OCI-M1 (cell line): ENCODE data around the gene C11orf71.
A peak's percentile ranks its signal among the peaks of the same experiment; 100 is the strongest.

Experiments
- DNase-seq: peaks from one replicate; lab custom pipeline; 2025; lab: John Stamatoyannopoulos, UW

C11orf71 gene

DNA sequence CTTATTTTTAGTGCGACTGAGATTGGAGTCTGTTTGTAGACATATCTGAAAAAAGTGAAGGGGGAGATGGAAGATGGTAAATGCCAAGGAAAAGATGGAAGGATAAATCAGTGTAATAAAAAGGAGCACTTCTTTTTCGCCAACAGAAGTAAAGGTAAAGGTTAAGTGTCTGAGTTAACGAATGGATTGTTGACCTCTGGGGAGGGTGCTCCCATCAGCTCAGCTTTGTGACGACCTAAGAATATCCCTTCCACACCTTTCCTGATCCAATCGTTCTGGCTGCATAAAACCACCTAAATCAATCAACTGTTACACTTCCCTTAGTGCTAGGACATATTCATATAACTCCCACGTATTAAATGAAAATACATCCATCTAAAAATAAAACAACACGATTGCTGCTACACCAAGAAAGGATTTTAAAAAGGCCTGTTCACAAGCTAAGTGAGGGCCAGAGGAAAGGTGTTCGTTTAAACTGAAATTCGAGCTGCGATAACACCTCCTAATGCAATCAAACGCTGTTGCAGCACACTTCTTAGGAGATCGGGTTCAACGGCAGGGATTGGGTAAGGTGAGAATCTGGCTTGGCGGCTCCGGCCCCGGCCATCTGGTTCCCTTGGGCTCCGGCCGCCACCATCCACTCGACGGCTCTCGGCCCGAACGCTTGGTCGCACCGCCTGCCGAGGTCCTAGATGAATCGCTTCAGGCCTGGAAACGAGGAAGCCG lies 658 bp downstream of the C11orf71 start:
- peak; percentile 75 for DNase-seq

DNA sequence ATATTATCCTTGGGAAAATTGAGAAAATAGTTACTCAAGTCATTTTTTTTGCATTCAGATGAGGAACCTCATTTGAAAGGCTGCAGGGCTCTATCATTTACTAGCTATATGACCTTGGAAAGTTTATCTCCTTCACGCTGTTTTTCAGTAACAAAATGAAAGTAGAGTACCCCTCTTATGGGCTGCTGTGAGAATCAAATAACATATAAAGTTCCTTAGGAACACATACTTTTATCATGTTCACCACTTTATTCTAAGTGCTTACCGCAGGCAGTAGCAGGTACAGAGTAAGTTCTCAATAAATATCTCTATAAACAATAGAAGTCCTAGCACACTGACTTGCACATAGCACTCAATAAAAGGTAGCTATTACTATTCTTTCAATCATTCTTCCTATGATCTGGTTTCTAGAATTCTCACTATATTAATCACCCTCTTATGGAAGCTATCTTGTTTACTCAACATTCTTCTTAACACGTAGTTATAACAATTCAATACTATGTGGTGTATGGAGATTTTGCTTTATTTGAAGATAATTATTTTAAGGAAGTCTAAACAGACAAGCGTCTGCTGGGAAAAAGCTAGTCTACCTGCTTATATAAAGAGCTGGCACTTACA lies 1.9 kb downstream of the C11orf71 start:
- no peak for DNase-seq

DNA sequence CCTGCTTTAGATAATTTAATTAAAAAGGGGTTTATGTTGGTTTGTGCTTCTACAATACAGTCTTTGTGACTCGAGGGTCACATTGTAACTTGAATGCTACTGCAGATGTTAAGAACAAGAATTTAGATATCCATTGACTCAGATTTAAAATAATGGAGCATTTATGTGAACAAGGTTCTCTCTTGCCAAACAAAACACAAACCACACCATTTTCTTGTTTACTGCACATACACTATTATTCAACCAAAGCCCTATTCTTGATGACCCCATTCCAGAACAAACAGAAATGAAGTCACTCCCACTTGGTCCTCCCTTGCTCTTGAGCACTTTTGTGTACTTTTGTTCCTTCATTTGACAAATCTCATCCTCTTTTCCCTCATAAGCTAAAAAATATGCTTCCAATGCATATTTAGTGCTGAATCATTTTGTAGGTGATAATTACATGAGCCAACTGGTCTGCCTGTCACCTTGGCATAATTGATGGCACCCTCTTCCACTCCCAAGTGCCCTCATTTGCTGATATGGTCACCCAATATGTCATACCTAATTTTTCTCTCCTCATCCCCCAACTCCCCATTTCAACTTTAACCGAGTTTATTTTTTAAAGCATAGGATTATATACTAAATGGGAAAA lies 2.8 kb downstream of the C11orf71 start:
- peak; percentile 27 for DNase-seq

DNA sequence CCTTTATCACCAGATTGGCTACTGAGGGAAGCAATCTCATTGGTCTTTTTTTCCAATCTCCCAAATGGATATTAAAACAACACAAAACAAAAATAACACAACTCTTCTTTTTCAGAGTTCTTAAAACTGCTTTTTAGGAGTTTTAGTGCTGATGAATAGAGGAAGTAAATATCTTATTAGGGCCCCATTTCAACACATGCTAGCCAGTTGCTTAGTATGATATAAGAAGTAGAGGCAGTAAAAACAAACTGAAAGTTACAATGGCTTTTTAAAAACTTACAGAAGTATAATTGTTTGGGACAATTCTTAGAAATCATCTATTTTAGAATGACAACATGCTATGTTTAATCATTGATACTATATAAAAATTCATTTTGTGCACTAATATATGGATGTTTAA lies 3.4 kb downstream of the C11orf71 start:
- peak; percentile 25 for DNase-seq

DNA sequence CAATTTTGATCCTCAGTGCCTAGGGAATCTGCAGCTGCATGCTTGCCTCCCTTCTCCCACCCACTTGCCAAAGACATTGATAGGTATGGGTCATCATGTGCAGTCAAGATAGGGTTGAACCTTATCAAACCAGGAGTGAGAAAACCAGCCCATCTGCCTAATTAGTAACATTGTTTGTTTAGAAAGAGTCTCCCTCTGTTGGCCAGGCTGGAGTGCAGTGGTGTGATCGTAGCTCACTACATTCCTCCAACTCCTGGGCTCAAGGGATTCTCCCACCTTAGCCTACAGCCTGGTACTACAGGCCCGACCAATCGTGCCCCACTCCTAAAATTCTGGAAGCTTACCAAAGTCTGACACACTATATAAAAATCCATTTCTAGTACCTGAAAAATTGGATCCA lies 4.6 kb downstream of the C11orf71 start:
- DNase-seq = peak; percentile 56

DNA sequence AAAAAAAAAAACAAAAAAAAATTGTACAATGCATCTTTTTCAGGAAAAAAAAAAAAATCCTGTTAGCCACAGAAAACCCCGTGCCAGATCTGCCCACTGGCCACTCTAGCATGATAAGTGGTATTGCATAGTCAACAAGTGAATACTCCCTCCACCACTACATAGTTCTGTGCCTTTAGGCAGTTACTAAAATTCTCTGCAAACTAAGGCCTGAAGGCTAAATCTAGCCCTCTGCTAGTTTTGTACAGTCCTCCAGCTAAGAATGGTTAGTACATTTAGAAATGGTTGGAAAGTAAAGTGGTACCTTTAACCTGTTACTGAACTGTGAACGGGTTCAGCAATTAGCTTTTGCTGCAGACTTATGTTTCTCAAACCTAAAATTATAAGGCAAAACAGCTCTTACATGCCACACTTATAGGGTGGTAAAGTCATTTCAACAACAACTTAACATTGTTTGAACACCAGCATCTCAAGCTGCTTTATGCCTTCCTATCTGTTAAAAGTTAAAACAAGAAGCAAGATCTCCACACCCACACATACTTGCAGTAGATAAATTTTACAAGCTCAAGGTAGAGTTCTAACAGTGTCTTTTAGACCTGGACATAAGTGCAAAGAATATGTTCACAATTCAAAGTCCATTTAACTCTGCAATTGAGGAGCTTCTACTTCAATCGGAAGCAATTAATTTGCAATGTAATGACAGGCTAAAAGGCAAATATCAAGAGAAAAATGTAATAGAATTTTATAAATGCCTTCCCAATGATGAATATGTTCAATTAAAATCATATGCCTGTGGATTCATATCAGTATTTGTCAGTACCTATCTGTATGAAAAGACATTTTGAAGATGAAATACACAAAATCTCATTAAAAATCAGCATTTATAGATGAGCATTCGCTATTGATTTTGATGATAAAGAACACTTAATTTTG lies 7.3 kb downstream of the C11orf71 start:
- no peak for DNase-seq

DNA sequence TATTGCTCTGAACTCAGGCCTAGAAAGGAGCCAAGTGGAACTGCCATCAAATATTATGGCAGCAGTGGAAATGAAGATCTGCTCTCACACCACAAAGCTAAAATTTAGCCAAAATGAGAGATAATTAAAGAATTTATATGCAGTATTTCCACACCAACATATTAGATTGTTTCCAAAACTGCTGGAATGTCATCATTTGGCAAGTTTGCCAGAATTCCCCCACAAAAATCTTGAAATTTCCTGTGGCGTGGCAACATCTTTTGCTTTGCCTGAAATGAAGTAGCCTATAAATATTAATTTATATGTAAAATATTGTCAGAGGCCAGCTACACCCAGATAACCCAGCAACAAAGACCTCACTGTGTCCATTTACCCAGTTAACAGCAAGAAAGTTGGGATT lies 13.8 kb downstream of the C11orf71 start:
- no peak for DNase-seq

DNA sequence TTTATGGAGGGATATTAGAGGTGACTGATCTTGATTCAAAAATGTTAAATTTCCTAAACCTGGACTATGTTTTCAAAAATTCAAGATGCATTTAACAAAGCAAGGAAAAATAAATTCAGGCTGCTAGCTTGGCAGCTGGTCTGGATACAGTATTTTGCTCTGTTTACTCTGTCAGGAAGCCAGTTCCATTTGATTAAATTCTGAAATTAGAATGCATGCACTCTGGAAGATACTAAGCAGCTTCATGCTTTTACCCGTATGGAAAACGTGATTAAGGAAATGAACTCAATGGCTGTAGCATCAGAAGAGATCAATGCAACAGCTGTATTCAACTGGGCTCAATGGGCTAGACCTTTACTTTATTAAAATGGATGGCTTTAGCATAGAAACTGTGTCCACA lies 14.2 kb downstream of the C11orf71 start:
- DNase-seq = no peak

DNA sequence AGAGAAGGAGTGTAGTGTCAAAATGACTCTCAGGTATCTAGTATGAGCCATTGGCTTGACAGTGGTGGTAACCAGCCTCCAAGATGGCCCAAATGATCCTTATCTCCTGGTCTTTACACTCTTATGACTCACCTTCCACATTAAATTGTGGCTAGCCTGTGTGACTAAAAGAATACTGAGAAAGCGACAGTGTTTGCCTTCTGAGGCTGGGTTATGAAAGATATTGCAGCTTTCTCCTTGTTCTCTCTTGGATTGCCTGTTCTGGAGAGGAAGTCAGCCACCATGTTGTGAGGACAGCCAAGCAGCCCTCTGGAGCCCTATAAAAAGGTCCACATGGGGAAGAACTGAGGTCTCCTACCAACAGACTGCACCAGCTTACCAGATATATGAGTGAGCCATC lies 15.8 kb downstream of the C11orf71 start:
- peak; percentile 23 for DNase-seq

DNA sequence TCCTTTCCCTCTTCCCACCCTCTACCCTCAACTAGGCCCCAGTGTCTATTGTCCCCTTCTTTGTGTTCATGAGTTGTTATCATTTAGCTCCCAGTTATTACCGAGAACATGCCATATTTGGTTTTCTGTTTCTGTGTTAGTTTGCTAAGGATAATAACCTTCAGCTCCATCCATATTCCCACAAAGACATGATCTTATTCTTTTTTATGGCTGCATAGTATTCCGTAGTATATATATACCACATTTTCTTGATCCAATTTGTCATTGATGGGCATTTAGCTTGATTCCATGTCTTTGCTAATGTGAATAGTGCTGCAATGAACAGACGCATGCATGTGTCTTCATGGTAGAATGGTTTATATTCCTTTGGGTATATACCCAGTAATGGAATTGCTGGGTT lies 17.8 kb downstream of the C11orf71 start:
- no peak for DNase-seq

DNA sequence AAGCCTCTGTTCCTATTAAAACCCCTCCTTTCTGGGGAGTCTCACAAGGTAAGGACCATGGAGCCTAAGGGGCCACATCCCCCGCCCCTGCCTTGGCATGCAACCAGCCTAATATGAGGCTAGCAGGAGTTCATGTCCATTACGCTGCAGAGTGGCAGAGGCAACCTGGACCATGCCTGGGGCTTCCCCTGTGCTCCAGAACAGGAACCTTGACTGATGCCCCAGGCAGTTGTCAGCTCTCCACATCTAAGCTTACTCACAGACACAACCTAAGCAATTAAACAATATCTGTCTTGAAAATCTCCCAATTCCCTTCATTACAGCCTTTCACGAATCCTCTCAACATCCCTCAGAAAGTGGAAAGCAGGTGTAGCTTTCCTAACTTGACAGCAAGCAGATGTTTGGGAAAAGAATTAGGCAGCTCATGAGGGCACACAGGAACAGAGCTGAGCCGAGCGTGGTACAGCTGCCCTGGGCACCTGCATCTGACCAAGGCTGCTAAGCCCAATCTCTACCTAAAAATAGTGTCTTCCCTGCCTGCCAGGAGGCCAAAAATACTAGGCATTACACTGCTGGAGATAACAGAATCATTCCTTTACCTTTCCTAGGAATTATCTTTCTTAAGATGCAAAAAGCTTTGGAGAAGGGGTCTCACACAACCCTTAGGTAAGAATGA lies 20.8 kb downstream of the C11orf71 start:
- DNase-seq = no peak

DNA sequence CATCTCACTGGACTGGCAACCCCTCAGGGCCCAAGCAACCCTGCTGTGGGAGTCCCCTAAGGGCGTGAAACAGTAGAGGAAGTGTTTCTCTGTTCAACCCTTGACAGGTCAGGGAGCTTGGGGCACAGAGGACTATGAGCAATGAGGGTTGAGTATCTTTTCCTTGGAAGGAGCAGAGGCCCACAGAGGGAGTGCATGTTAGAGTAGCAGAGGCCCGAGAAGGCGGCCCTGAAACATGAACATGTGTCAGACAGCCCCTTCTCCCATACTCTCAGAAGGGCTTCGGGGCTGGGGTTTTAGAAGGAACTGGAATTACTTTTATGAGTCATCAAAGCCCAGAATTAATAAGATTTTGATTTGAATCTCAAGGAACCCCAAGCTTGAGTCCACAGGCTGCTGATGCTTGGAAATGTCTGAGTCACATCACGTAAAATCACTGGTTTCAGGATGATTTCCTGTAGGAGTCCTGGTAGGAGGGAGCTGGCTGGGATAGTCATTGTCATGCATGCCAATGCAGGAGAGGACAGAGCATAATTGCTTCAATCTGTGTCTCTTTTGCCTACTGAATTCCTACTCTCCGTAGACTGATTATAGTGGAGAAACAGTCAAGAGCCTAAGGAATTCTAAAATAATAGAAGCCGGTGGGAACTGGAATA lies 22.6 kb downstream of the C11orf71 start:
- DNase-seq = no peak

DNA sequence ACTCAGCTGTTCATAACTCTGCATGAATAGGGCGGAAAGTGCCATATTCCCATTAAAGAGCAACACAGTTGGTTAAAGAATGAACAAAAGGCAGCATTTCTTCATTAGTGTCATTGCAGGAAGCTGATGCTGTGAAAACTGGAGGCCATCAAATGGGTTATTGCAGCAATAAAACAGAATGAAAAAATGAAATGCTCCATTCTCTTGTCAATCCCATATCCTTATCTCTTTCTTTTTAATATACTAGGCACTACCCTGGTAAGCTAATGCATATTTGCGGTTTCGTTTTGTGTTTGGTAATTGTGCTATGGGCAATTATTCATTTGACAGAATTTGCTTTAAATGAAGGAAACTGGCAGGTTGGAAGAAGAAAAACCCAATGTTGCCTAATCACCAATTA lies 25.3 kb downstream of the C11orf71 start:
- no peak for DNase-seq

DNA sequence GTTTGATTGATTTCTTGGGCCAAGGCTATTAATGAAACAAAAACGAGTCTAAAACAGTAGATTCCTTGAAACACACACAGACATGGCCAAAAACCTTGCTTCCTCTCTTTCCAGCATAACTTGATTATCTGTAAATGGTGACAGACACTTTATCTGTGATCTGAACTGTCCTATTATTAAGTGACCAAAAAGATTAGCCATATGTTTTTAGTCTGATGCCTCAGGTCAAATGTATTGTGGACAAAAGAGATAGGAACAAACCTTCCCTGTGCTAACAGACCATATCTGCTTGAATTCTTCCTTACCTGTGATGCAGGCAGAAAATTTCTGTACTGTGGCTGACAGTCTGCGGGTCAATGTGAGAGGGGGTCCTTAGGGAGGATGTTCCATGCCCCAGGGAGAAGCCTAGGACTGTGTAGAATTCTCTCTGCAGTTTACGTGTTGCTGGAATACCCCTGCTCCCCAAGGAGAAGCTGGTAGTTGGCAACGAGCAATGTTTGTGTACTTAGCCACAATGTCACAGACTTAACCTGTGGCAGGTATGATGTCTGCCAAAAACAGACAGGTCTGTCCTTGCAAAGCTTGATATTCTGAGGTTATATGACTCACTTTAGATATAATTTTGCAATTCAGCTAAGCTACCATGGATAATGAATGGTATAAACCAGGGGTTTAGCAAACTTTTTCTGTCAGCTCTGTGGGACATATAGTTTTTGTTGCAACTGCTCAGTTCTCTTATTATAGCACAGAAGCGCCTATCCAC lies 31.2 kb downstream of the C11orf71 start:
- DNase-seq = no peak

DNA sequence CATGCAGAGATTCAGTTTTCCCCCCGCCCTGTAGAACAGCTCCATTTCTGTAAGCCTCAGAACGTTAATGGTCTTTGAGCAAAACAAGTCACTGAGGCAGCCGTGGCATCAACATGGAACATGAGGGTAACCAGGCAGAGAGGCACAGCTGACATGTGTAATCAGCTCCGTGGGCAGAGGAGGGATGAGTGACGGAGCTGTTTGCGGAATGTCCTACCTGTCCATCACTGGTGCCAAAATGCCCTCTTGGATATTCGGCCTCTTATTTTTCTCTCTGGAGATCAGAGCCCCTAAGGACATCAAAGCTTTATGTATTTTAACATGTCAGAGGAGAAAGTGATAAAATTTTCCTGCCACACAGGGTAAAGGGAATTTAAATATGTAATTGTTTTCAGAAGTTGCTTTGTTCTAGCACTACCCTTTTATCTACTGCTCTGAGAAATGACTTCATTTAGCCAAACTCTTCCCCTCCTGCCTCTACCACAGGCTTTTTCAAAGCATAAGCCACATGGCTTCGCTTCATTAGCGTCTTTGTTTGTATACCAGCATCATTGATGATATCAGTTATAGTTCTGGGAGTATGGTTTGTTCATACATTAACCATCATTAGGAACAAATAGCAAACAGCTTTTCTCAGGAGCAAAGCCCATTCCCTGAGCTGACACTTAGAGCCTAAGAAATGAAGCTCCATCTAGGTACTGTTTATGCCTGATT lies 32.9 kb downstream of the C11orf71 start:
- DNase-seq = no peak

DNA sequence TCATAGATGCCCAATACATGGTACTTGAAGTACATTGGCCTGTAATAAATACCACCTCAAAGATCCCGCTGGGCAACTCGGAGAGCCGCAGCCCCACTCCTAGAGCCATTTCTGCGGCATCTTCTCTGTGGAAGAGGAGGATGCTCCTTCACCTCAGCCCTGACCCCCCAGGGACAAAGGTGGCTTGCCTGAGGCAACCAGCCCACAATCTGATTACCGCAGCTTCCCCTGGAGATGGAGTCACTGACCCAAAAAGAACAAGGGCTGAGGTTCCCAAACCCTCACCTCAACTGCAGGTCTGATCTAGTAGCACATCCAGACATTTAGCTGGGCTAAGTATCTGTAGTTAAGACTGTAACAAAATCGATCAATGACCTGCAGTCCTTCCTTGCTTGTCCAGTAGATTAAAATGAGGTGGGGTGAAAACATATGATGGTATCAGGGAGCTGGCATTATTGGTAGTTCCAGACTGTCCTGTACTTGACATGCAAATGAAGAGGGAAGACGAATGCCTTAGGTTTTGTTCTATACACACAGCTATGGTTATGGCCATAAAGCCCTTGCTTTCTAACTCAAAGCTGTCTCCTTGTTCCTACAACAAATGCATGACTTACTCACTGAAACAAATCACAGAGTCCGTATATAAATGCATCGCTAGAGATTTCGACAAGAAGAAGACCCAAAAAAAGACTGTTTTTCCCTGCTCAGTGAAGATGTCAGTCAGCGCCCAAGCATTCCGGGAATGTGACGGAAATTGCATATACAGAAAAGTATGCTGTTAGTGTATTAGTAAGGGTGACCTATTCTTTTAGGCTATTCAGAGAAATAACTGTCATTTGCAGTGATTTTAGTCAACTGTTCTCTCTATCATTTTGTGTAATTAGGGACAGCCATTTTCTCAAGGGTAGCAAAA lies 33.7 kb downstream of the C11orf71 start:
- no peak for DNase-seq

DNA sequence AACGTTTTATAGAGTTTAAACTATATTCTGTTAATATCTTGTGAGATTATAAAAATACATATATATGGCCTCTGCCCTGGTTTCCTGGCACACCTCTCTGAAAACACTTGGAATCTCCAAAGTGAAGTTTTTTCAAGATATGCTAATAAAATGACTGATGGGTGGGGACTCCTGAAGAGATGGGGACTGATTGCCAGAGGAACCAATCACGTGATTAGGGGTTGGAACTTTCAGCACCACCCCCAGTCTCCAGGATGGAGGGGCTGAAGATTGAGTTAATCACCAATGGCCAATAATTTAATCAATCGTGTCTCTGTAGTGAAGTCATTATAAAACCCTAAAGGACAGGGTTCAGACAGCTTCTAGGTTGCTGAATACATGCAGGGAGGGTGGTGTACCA lies 37.4 kb downstream of the C11orf71 start:
- no peak for DNase-seq

DNA sequence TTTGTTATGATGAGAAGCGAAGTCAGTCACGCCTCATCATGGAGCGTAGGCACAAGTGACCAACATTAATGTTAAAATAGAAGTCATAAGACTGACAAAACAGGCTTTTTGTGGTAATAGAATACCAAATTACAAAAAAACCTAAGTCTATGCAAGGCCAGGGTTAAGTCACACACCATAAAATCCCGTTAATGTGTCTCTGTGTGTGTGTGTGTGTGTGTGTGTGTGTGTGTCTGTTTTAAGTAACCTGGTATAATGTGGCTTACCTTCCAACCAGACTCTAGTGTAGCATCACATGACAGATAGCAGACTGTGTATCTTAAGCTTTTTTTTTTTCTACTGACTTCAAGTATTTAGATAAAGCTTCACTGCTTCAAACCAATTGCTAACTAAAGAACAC lies 38.0 kb downstream of the C11orf71 start:
- DNase-seq = no peak

DNA sequence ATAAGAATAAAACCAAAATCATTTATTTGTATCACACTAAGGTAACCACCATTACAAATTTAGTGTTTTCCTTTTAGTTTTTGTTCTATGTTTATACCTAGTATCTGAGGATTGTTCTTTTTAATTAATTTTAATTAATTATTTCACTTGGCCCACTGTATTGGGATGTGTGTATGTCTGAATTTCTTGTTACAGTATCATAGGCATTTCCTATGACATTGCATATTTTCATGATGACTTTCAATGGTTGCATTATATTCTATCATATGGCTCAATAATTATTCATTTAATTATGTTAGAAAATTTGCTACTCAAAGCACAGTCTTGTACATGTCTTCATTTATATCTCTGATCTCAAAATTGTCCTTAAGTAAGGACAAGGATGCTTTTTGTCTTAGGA lies 41.0 kb downstream of the C11orf71 start:
- DNase-seq = no peak
